Stimulated activated CD4-positive, alpha-beta T cell treated with anti-CD3 and anti-CD28 coated beads, Interleukin-2, amount 100 ng/mL, for 24 hours (primary cell): ENCODE measurements around the gene XIRP1.
"Not testable (repeated sequence)": the region's sequence is repeated elsewhere in the genome, so short reads cannot be mapped to it uniquely, and the experiment has no call there.

Experiments
- DNase-seq, 2 donors: peaks; one replicate each; pipeline ENCODE4 v3.0.0-alpha.2; 2020

XIRP1 gene

DNA sequence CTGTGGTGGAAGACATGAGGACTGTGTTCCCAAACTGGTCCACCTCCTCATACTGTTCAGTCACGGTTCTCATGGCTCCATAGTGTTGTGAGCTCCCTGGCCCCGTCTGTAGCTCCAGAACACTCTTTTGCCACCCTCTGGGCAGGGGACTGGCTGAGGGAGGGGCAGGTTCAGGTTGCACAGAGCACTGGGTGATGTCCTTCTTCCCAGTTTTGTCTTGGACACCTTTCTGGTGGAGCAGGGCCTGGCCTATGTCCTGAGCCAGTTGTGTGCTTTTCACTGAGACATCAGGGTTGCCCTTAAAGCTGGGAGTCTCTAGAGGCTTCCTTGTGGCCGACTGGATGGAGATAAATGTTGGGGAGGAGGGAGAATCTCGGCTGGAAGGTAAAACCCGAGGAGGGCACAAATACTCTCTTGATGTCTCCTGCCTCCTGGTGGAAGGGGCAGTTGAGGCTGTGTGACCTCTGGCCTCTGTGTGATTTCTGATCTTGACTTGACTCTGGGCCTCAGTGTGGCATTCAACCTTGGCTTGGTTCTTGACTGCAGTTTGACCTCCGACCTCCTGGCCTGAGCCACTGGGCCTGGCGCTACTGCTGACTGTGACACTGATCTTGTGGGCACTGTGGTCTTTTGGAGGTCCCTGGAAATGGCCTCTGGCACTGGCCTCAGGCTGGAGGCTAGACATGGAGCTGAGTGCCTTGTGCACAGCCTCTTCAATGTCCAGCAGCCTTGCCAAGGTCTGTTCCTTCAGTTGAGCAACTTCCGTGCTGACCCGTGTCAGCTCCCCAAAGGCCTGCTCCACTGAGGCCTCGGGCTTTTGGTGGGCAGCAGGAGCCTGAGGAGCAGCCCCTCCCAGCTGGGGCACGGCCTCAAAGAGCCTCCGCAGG lies 8.1 kb downstream of the XIRP1 start:
- no peak for DNase-seq

DNA sequence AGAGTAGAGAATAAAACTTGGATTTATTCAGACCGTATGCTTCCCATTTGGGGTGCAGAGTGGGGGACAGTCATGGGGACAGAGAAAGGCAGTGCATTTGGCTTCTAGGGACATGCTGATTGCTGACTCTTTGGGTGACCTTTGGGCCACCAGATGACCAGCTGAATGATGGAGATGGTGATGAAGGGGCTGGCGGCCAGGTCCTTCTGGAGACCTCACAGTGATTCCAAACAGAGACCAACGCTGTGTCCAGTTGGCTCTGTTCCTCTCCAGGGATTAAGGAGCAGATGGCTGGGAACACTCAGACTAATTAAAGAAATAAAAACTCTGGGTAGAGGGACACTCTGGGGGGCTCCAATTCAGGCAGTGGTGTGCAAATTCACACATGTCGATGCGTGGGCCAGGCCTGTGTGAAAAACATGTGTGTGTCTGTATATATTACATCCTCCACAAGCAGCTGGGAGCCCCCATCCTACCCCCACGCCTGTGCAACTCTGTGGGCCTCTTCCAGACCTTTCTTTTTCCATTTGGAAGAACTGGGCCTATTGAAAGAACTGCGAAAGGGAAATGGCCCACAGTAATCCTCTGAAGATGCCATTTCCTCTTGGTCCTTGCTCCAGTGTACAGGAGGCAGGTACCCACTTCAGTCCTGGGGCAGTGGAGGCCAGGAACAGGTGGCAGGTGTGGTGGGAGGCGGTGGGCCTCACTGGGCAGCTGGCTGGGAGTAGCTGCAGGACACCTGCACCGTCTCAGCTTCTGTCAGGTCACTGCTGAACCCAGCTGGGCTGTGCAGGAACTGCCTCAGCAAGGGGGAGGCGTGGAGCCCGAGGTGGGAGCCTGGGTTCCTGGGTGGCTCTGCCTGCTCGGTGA lies 8.9 kb downstream of the XIRP1 start:
- DNase-seq = no peak

DNA sequence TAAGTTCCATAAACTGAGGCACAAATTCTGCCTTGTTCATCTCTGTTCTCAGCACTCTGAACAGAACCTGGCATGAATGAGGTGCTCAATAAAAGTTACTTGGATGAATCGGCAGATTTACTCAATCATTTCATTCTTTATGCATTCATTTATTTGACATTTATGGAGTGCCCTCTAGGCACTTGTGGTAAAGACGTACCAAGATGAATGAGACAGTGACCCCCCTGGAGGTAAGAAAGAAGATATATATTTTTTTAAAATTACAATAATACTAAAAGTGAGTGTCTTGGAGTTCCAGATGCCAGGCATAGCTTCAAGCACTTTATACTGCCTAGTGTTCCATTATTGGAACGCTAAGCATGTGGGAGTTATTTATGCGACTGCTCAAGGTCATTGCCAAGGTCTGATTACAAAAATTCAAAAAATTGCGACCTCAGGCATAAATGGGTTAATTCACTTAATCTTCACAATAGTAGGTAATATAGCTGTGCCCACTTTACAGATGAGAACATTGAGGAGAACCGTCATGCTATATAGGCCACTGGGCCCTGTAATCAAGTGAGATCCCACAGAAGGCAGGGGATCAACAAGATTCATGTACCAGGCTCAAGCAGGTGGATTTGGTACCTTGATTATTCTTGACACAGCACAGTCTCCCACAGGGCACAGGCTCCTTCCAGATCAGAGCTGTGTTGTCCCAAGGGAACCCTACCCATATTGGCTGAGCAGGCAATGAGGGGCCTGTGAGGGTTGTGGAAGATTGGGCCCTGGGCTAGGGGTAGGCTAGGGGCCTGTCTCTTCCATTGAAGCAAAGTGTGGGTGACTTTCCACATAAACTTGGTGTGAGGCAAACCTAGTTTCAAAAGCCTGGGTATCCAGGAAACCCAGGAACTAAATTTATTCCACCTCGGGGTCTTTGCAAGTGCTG lies 10.7 kb downstream of the XIRP1 start:
- no peak for DNase-seq

DNA sequence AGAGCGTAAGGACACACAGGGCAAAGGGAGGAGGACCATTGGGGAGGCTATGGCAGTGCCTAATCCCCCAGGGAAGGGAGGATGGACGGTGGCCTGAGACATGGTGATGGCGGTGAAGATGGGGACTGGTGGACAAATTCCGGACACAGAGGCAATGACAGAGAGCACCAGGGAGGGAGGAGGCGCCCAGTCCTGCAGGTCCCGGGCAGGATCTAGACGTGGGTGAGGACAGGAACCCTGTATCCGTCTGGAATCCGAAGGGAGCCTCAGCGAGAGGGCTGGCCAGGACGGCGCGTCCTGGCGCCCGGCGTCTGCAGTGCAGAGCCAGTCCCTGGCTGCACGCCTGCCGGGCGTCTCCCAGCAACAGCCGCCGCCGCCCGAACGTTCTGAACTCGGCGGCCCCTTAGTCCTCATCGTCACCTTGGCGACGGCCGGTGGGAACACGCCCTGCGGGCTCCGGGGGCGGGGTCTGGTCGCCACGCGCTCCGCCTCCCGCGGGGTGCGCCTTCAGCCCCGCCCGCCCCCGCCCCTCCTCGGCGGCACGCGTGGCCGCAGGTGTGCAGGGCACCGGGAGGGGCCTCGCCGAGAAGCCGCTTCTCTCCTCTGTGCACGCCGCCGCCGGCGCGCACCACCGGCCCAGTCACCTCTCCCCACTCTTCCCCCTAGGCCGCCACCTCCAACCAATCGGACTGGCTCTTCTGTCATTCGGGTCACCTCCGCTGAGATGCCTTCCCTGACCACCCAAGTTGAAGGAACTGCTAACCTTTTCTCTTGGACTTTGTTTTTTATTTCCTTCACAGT lies 11.6 kb downstream of the XIRP1 start:
- peak; percentile 85 to 90 for DNase-seq

DNA sequence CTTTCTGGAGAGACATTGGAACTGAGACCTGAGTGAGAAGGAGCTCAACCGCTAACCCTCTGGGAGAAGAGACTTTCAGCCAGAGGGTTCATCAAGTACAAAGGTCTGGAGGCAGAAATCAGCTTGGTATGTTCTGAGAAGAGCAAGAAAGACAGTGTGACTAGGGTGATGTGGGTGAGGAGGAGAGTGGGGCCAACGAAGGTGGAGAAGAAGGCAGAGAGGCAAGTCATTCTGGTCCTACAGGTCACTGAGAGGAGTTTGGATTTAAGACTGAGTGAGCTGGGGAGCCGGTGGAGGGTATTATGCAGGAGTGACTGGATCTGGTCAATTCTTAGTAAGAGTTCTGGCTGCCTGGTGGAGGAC lies 12.2 kb downstream of the XIRP1 start:
- no peak for DNase-seq

DNA sequence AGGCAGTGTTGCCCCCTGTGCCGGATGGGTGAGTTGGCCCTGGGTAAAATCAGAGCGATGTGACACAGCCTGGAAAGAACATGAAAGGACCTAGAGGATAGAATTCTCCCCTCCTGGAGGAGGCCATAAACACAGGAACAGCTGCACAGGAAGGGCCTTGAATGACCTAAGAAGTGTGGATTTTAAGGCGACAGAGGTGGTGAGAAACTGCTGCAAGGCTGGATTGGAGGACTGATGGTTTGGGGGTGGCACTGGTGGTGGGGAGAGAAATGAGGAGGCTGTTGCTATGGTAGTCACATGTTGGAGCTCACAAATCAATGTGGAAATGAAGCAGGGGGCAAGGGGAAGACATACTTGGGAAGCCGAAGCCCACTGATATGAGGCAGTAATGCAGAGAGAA lies 13.8 kb downstream of the XIRP1 start:
- no peak for DNase-seq

DNA sequence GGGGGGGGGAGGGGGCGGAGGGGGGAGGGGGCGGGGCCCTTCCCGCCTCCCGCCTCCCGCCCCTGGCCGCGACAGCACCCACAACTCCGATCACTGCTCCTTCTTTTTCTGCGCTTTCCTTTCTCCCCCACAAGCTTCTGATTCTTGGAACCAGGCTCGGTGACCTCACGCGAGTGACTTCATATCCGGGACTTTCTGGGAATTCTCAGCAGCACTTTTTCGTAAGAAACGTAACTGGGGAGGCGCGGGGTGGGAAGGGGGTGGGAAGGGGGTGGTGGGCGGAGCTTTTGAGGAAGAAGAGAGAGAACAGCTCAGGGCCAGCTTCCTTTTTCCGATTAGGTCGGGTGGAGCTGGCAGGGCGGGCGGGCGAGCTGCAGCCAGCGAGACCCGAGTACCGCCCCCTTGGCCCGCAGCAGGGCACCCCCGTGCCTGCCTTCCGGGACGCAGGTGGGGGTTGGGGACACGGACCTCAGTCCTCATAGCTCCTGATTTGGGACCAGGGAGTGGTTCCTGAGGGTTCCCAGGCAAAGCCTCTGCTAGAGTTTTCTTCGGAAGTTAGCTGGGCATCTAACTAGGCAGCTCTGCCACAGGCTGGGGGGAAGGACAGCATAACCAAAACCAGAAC lies 14.6 kb downstream of the XIRP1 start:
- DNase-seq = peak; percentile 65 to 82

DNA sequence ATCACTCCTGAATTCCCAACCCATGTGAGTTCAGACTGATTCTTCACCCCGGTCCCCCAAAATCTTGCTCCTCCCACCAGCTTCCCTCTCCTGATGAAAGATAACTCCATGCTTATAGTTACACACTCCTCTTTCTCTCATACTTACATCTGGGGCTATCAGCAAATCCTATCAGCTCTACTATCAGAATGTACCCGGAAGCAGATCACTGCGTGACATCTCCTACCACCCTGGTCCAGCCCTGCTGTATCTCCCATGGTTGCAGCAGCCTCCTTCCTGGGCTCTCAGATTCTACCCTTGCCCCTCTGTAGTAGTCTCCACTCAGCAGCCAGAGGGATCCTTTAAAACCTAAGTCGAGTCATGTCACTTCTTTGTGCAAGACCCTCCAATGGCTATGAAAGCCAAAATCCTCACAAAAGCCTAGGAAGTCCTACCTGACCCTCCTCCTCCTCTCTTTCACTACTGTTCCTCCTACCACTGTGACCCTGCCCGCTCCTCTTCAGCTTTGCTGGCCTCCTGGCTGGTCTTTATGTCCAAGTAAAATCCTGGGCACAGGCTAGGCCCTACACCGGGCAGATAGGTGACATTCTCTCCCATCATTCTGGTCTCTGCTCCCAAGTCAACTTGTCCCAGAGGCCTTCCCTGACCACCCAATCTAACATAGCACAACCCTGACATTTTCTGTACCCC lies 16.2 kb downstream of the XIRP1 start:
- no peak for DNase-seq

DNA sequence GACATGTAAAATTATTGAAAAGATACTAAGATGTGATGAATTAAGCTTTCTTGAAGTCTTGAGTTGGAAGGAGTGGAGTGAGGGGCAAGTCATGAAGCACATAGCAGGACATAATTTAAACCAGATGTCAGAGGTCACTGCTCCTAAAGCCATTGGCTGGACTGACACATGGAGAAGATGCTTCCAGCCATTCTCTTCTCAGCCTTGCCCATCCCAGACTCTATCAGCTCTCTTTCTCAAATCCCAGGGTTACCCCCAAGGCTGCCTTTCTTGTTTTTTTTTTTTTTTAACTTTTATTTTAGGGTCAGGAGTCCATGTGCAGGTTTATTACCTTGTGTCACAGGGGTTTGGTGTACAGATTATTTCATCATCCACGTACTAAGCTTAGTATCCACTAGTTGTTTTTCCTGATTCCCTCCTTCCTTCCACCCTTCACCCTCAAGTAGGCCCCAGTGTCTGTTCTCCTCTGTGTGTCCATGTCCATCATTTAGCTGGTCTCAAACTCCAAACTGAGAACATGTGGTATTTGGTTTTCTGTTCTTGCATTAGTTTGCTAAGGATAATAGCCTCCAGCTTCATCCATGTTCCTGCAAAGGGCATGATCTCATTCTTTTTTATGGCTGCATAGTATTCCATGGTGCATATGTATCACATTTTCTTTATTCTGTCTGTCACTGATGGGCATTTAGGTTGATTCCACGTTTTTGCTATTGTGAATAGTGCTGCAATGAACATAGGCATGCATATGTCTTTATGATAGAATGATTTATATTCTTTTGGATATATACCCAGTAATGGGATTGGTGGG lies 18.9 kb downstream of the XIRP1 start:
- no peak for DNase-seq

DNA sequence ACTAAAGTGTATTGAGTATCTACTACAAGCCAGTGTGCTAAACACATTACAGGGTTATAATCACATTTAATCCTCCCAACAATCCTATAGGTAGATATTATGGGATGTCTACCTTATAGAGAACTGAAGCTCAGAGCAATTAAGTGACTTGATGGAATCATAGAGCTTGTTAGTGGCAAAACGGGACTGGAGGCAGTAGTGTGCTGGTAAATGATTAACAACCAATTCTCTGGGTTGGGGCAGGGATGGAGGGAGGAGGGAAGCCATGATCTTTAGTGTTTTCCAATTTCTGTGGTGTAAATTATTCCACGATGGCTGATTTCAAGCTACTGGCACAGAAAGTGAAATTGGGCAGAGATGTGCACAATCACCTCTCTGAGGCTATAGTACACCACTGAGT lies 20.5 kb downstream of the XIRP1 start:
- no peak for DNase-seq

DNA sequence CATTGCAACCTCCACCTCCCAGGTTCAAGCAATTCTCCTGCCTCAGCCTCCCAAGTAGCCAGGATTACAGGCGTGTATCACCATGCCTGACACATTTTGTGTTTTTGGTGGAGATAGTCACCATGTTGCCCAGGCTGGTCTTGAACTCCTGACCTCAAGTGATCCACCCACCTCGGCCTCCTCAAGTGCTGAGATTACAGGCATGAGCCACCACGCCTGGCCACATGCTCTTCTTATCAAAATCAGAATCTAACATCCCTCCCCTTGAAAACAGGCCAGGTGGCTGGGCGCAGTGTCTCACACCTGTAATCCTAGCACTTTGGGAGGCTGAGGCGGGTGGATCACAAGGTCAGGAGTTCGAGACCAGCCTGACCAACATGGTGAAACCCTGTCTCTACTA lies 21.5 kb downstream of the XIRP1 start:
- not testable (repeated sequence) for DNase-seq

DNA sequence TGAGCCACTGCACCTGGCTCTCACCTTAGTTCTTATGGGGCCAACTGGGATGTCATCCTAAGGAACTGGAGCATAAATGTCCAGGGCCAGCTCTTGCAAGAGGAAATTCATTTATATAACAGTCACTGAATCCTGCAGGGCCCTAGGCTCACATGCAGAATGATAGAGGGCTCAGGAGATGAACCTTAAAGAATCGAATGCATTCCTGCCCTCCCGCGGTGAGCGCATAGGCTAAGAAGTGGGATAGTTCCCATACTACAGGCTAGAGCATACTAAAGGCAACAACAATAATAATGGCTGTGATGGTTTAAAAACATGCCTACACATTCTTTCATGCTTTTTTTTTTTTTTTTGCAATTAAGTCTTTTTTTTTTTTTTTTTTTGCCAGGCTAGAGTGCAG lies 21.9 kb downstream of the XIRP1 start:
- DNase-seq = no peak

DNA sequence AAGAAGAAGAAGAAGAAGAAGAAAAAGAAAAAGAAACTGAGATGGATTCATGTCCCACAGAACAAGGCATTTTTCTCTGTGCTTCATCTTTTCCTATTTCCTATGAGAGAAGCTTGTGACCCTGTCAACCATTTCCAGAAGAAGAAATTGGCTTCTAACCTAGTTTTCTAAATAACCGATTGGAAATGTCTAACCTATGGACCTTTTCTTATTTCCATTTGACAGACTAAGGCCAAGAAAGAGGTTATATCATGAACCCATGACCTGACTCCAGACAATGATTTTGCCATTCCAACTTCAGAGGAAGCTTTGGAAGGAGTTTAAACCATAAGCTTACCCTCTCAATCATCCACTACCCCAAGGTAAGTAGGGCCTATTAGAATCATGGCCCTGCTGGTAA lies 22.7 kb downstream of the XIRP1 start:
- DNase-seq = no peak

DNA sequence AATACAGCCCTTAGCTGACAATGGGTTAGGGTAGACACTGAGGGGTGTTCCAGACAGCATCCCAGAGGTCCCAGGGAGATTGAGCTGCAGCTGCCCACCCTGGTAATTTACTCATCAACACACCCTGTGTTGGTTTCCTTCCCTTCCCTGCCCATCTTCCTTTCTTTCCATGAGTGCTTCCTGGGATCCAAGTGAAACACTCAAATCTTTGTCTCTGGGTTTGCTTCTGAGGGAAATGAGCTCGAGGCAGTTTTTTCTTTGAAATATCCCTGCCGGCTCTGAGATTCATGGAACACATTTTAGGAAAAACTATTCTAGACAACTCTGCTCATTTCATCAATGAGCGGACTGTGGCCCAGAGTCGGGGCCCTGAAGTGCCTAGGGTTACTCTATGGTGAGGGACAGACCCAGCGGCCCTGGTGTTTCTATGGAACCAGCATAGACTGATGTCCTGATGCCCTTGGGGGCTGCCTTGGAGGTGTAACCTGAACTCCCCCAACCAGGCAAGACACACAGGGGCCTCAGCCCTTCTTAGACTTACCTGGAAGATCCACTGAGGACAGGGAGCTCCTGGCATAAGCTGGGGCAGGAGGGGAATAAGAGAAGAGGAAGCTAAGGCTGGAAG lies 24.1 kb downstream of the XIRP1 start:
- no peak for DNase-seq

DNA sequence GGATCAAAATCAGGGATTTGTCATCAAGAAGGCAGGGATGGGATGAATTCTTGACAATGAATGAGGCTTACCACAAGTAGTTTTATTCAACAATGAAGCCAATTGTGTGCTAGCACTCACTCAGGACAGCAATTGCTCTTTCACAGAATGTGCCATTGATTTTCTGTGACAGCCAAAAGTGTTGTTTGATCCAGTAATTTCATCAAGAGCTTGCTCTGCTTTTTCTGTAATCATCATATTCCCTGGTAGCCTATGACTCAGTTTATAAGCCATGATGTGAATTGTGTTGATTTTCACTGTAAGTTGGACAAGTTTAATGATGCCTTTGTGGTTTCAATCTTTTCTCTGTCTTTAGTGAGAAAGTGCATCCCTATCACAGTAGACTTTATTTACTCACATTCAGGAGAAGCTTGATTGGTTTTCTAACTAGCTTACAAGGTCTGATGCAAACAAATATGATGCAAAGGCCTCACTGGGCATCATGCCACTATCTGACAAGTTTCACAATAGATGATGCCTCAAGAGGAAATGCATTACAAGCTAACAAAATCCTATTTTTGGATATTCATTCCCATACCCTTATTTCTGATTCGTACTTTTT lies 25.4 kb downstream of the XIRP1 start:
- no peak for DNase-seq

DNA sequence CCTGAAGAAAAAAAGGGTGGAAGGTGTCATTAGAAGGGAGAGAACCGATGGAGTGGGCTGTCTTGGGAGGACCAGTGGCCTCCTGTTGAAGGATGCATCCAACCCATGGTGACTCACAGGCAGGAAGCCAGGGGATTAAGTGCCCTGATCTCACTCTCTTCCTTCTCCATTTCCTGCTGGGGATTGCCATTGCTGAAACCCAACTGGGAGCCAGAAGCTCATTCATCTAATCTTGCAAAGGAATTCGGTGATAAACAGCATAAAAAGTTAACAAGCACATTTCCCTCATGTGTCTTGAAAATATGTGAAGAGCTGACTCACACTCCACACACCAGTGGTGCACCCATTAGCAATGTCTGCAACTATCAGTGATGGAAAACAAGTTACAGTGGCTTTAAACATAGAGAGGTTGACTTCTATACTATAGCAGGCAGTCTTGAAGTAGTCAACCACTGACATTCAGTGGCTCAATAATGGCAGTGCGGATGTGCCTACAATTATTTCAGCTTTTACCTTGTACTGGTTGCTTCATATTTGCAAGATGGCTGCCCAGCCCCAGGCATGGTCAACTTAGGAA lies 26.2 kb downstream of the XIRP1 start:
- DNase-seq = no peak

DNA sequence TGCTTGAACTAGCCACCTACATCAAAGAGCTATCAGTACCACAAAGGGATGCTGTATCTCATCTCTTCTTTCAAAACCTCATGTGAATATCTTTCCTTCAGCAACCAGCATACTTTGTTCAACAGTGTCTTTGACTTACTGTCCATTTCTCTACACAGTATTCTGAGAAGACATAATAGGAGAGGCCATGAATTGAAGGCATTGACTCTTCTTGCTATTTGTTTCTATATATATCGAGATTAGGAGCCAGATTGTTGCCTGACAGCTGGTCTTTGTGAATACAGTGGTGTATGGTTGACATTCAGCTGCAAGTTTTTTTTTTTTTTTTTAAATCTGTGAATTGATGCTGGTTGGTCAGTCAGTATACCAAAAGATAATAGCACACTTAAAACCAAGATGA lies 26.9 kb downstream of the XIRP1 start:
- no peak for DNase-seq

DNA sequence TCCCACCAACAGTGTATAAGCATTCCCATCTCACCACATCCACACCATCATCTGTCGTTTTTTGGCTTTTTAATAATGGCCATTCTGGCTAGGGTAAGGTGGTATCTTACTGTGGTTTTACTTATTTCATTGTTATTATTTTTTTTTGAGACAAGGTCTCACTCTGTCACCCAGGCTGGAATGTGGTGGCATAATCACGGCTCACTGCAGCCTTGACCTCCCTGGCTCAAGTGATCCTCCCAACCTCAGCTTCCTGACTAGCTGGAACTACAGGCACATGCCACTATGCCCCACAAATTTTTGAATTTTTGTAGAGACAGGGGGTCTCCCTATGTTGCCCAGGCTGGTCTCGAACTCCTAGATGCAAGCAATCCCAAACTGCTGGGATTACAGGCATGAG lies 28.0 kb downstream of the XIRP1 start:
- DNase-seq = no peak
